Lung (tissue), 12 donors: ENCODE measurements around the gene TPPP2. TPM values are rescaled to one million over a fixed set of nuclear protein-coding genes. Genes with fewer than 3 reads are reported as not detected.
"Not testable (repeated sequence)": the region's sequence is repeated elsewhere in the genome, so short reads cannot be mapped to it uniquely, and the experiment has no call there.

ENCODE experiments used
- ATAC-seq: fragments of 200-7000 bp; cut with Tn5 transposase; one replicate; pipeline ENCODE4 v1.9.1; 2020; ENCODE audit warnings: moderate number of reproducible peaks; ENCODE audit not compliant: insufficient read depth, low FRiP score
- DNase-seq, 3 donors: peaks; one replicate each; pipeline ENCODE4 v3.0.0-alpha.2; 2013 to 2017
- H3K27ac ChIP-seq, 2 donors: one replicate each; pipeline ENCODE4 v1.5.1; 2013; ENCODE audit warnings: mild to moderate bottlenecking in 2 of 2, moderate library complexity in 2 of 2, control low read depth in 1 of 2, inconsistent platforms in 1 of 2, low read depth in 1 of 2, low read length in 1 of 2
- H3K27me3 ChIP-seq, 3 donors: one replicate each; pipeline ENCODE4 v1.5.1; 2013; ENCODE audit warnings: low read length in 2 of 3; ENCODE audit not compliant: control insufficient read depth in 3 of 3, insufficient read depth in 3 of 3
- H3K36me3 ChIP-seq, 4 donors: one replicate each; pipeline ENCODE4 v1.5.1; 2013; ENCODE audit warnings: low read length in 4 of 4, mild to moderate bottlenecking in 1 of 4, moderate library complexity in 1 of 4; ENCODE audit not compliant: control insufficient read depth in 4 of 4, insufficient read depth in 4 of 4
- H3K4me1 ChIP-seq, 5 donors: one replicate each; pipeline ENCODE4 v1.5.1; 2013; ENCODE audit warnings: low read length in 5 of 5, mild to moderate bottlenecking in 2 of 5, moderate library complexity in 1 of 5; ENCODE audit not compliant: control insufficient read depth in 5 of 5, insufficient read depth in 5 of 5
- H3K4me3 ChIP-seq: one replicate; pipeline ENCODE4 v1.5.1; 2013; ENCODE audit warnings: mild to moderate bottlenecking, control low read depth, moderate library complexity
- H3K9ac ChIP-seq, 2 donors: one replicate each; pipeline ENCODE4 v1.5.1; 2013; ENCODE audit warnings: low read length in 2 of 2, control low read depth in 1 of 2; ENCODE audit not compliant: insufficient read depth in 1 of 2
- H3K9me3 ChIP-seq, 4 donors: one replicate each; pipeline ENCODE4 v1.5.1; 2013; ENCODE audit warnings: low read length in 3 of 4, mild to moderate bottlenecking in 1 of 4, moderate library complexity in 1 of 4; ENCODE audit not compliant: control insufficient read depth in 4 of 4, insufficient read depth in 3 of 4
- WGBS, 2 donors: extraction: QIAGEN DNeasy Blood & Tissue Kit; methylation state at CpG; one replicate each; pipeline ENCODE4 v1.1.7; 2013; 5-methylcytosine and 5-hydroxymethylcytosine counted together
- polyA plus RNA-seq, 2 donors: library from polyadenylated mRNA; stranded (reverse); fragments of 200-250 nt; gene quantifications; one replicate each; pipeline ENCODE4 v1.2.1, GENCODE V29; 2013
- total RNA-seq, 2 donors: library from RNA; depleted of rRNA in 1 of 2; stranded (reverse); fragments of >200 nt in 1 of 2; gene quantifications; one replicate each; pipeline ENCODE4 v1.2.1, GENCODE V29; 2014 to 2021
- TF ChIP-seq, protein P1 (sequence below): IDR thresholded peaks from 2 replicates; pipeline ENCODE4 v1.5.1; 2012; ENCODE audit warnings: mild to moderate bottlenecking; ENCODE audit errors: control extremely low read depth, extremely low read depth
- donor health status: control.
- donor health status: control.
- donor health status: Bipolar disorder and iron deficiency.
- donor health status: healthy.
- donor health status: DM: yes; HTN: yes; CAD: no.

TPPP2 gene
- total and polyA plus RNA-seq, 4 donors, result 0.65 TPM; not detected in 3

GRCh38 chr14:20999591-20999990 is 30.4 kb upstream of the TPPP2 start:
- H3K9ac ChIP-seq, result no peak overlapping the region
- WGBS, 2 donors, result 84 to 87% methylated on average over 4 of the region's 4 CpGs
- peaks cover 13 to 24% (median 21%) of the 10 kb centered on the region in 4 donors for H3K36me3 ChIP-seq
- H3K4me1 ChIP-seq, result peaks cover 0 to 2% (median 0%) of the 10 kb centered on the region in 5 donors
- H3K27me3 ChIP-seq, result no peaks in the 10 kb centered on the region
- TF ChIP-seq, protein P1, sequence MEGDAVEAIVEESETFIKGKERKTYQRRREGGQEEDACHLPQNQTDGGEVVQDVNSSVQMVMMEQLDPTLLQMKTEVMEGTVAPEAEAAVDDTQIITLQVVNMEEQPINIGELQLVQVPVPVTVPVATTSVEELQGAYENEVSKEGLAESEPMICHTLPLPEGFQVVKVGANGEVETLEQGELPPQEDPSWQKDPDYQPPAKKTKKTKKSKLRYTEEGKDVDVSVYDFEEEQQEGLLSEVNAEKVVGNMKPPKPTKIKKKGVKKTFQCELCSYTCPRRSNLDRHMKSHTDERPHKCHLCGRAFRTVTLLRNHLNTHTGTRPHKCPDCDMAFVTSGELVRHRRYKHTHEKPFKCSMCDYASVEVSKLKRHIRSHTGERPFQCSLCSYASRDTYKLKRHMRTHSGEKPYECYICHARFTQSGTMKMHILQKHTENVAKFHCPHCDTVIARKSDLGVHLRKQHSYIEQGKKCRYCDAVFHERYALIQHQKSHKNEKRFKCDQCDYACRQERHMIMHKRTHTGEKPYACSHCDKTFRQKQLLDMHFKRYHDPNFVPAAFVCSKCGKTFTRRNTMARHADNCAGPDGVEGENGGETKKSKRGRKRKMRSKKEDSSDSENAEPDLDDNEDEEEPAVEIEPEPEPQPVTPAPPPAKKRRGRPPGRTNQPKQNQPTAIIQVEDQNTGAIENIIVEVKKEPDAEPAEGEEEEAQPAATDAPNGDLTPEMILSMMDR, result no peak
- H3K27ac ChIP-seq, result no peak overlapping the region
- H3K4me3 ChIP-seq, result no peak overlapping the region
- no peak for ATAC-seq
- H3K9me3 ChIP-seq, result no peaks in the 10 kb centered on the region
- no peak for DNase-seq

- H3K9ac ChIP-seq, result no peak overlapping the region
- no peaks in the 10 kb centered on the region for H3K9me3 ChIP-seq
- TF ChIP-seq, protein P1, result no peak
- peaks cover 0 to 2% (median 0%) of the 10 kb centered on the region in 5 donors for H3K4me1 ChIP-seq
- 75 to 84% methylated on average over 7 of the region's 7 CpGs for WGBS, 2 donors
- H3K27ac ChIP-seq, result no peak overlapping the region
- DNase-seq (no peak), ATAC-seq (no peak)
- H3K27me3 ChIP-seq, result no peaks in the 10 kb centered on the region
- H3K36me3 ChIP-seq, result peaks cover 3 to 10% (median 6%) of the 10 kb centered on the region in 4 donors
- no peak overlapping the region for H3K4me3 ChIP-seq
Measured at GRCh38 chr14:21001218-21001617, 28.8 kb upstream of the TPPP2 start.

- Histone ChIP-seq H3K4me1 (no peaks in the 10 kb centered on the region), H3K9ac (no peak overlapping the region), H3K4me3 (no peak overlapping the region), H3K27ac (no peak overlapping the region), H3K9me3 (no peaks in the 10 kb centered on the region), H3K36me3 (no peaks in the 10 kb centered on the region), H3K27me3 (no peaks in the 10 kb centered on the region)
- ATAC-seq (no peak), DNase-seq (no peak)
- 89 to 93% methylated on average over 14 of the region's 14 CpGs for WGBS, 2 donors
- TF ChIP-seq, protein P1, result no peak
Measured at GRCh38 chr14:21003788-21004346, 26.1 kb upstream of the TPPP2 start.

DNA sequence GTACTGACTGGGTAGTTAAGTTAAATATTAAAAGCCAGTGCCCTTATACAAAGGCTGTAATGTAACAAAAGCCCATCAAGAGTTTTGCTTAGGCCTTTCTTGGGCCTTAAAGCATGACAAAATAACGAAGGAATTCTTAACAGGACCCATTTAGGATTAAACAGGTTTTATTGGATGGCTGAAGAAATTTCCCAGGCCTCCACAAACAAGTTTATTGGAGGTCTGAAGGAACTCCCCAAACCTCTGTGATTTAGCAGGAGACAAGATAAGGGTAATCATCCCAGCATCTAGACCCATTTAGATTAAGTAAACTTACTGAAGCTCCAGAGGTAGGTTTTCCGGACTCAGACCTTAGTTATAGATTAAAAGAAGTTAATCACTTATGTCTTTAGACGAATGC is 20.3 kb upstream of the TPPP2 start:
- WGBS, 2 donors, result 80 to 88% methylated on average over 3 of the region's 3 CpGs
- H3K4me1 ChIP-seq, H3K9ac ChIP-seq, ATAC-seq, H3K27me3 ChIP-seq, H3K36me3 ChIP-seq, DNase-seq, H3K9me3 ChIP-seq, H3K27ac ChIP-seq, H3K4me3 ChIP-seq: not testable (repeated sequence)
